HG03097 (cell line): ENCODE data around the gene SLC25A28.

ENCODE experiments used
- ATAC-seq: cut with Tn5 transposase; IDR thresholded peaks from one replicate; pipeline ENCODE4 v1.9.1; 2021; ENCODE audit not compliant: unreplicated experiment, low FRiP score

Gene SLC25A28

GRCh38 chr10:99619851-99620710, at the start of gene SLC25A28:
Gene SLC25A28, minus strand, starts transcription at chr10:99620439. Its CDS starts 104 bp downstream, at chr10:99620335.
- peak; percentile 81 for ATAC-seq

GRCh38 chr10:99667108-99667751, 47.0 kb upstream of the SLC25A28 start:
- ATAC-seq: no peak

GRCh38 chr10:99665304-99665703, 45.1 kb upstream of the SLC25A28 start:
- no peak for ATAC-seq

GRCh38 chr10:99661377-99661763, 41.1 kb upstream of the SLC25A28 start:
- no peak for ATAC-seq

- ATAC-seq: no peak
These were observed 40.6 kb upstream of the SLC25A28 start for GRCh38 chr10:99660662-99661376.

GRCh38 chr10:99659868-99660366, 39.7 kb upstream of the SLC25A28 start:
- no peak for ATAC-seq

- ATAC-seq: peak; percentile 99
These were observed 39.0 kb upstream of the SLC25A28 start, which contains the start of gene ENTPD7 for GRCh38 chr10:99659031-99659867. Gene ENTPD7, plus strand, starts transcription at chr10:99659509. Its CDS starts 448 bp downstream, at chr10:99659957.

- no peak for ATAC-seq
These were observed 38.4 kb upstream of the SLC25A28 start for GRCh38 chr10:99658622-99659030.

- ATAC-seq: no peak
These were observed 36.2 kb upstream of the SLC25A28 start for GRCh38 chr10:99656199-99657064.

GRCh38 chr10:99654390-99655175, 34.3 kb upstream of the SLC25A28 start:
- ATAC-seq: no peak

GRCh38 chr10:99652800-99653390, 32.7 kb upstream of the SLC25A28 start:
- no peak for ATAC-seq

- no peak for ATAC-seq
These were observed 28.5 kb upstream of the SLC25A28 start for GRCh38 chr10:99648717-99649116.

GRCh38 chr10:99647601-99648151, 27.4 kb upstream of the SLC25A28 start:
- ATAC-seq: no peak

- ATAC-seq: no peak
These were observed 13.6 kb upstream of the SLC25A28 start for GRCh38 chr10:99633832-99634231.

GRCh38 chr10:99631496-99631895, 11.3 kb upstream of the SLC25A28 start:
- no peak for ATAC-seq

- ATAC-seq: no peak
These were observed 10.8 kb upstream of the SLC25A28 start for GRCh38 chr10:99630991-99631390.

GRCh38 chr10:99630433-99630832, 10.2 kb upstream of the SLC25A28 start:
- no peak for ATAC-seq

GRCh38 chr10:99629625-99629978, 9.4 kb upstream of the SLC25A28 start:
- ATAC-seq: no peak
